GM10847 (cell line): Measurements from ENCODE around the gene GLB1L3.

Source experiments
- POLR2A ChIP-seq: IDR thresholded peaks from 2 replicates; pipeline ENCODE4 v1.6.1; 2011; ENCODE audit not compliant: insufficient read length; ENCODE audit errors: extremely low read depth

The GLB1L3 gene

GRCh38 chr11:134282121-134283045 is 6.2 kb downstream of the GLB1L3 start:
- TF ChIP-seq POLR2A = no peak

GRCh38 chr11:134283461-134284230 is 7.5 kb downstream of the GLB1L3 start:
- TF ChIP-seq POLR2A = no peak

- no peak for TF ChIP-seq POLR2A
These were observed 11.4 kb downstream of the GLB1L3 start for GRCh38 chr11:134287561-134287960.

- no peak for TF ChIP-seq POLR2A
These were observed 12.3 kb downstream of the GLB1L3 start for GRCh38 chr11:134288486-134288885.

- TF ChIP-seq POLR2A = no peak
These were observed 13.0 kb downstream of the GLB1L3 start for GRCh38 chr11:134289167-134289566.

- no peak for TF ChIP-seq POLR2A
These were observed 13.6 kb downstream of the GLB1L3 start for GRCh38 chr11:134289789-134290188.

- no peak for TF ChIP-seq POLR2A
These were observed 14.5 kb downstream of the GLB1L3 start for GRCh38 chr11:134290646-134291045.

GRCh38 chr11:134291196-134291595 is 15.0 kb downstream of the GLB1L3 start:
- TF ChIP-seq POLR2A = no peak

- TF ChIP-seq POLR2A = no peak
These were observed 16.5 kb downstream of the GLB1L3 start for GRCh38 chr11:134292661-134293060.

- no peak for TF ChIP-seq POLR2A
These were observed 17.2 kb downstream of the GLB1L3 start for GRCh38 chr11:134293119-134294113.

- no peak for TF ChIP-seq POLR2A
These were observed 18.5 kb downstream of the GLB1L3 start for GRCh38 chr11:134294664-134295063.

GRCh38 chr11:134312223-134312622 is 36.0 kb downstream of the GLB1L3 start:
- TF ChIP-seq POLR2A = no peak

- TF ChIP-seq POLR2A = no peak
These were observed 36.6 kb downstream of the GLB1L3 start for GRCh38 chr11:134312807-134313206.

GRCh38 chr11:134313379-134313778 is 37.2 kb downstream of the GLB1L3 start:
- no peak for TF ChIP-seq POLR2A

GRCh38 chr11:134313821-134314607 is 37.8 kb downstream of the GLB1L3 start:
- TF ChIP-seq POLR2A = no peak

GRCh38 chr11:134317103-134317502 is 40.9 kb downstream of the GLB1L3 start:
- no peak for TF ChIP-seq POLR2A
